PC-3 (cell line): Measurements from ENCODE around the gene SYP. TPM values are rescaled to one million over a fixed set of nuclear protein-coding genes. Genes with fewer than 3 reads are reported as not detected.

Experiments used
- ATAC-seq: fragments of 200-7000 bp; cut with Tn5 transposase; 2 replicates; pipeline ENCODE4 v1.9.1; 2020; ENCODE audit warnings: mild to moderate bottlenecking, moderate library complexity
- Bru-seq: library from RNA; stranded (reverse); fragments of 400-500 nt; gene quantifications from one replicate; lab custom pipeline; 2021; lab: Mats Ljungman, UMichigan
- BruChase-seq, 2 experiments: library from RNA; stranded (reverse); fragments of 400-500 nt; gene quantifications; one replicate each; lab custom pipeline; 2021; lab: Mats Ljungman, UMichigan
- BruUV-seq: library from RNA; stranded (reverse); fragments of 400-500 nt; replicated peaks from 2 replicates; lab custom pipeline; 2021; lab: Mats Ljungman, UMichigan
- CTCF ChIA-PET: fragments of 300-600 bp; sonication (Branson Sonifier 250); formaldehyde crosslinking; loops from one replicate; lab custom pipeline; 2022; ENCODE audit warnings: antibody characterized with exemption; lab: Charles Lee
- POLR2A ChIA-PET: fragments of 300-600 bp; sonication (Branson Sonifier 250); formaldehyde crosslinking; loops from one replicate; lab custom pipeline; 2022; ENCODE audit warnings: antibody characterized with exemption; ENCODE audit not compliant: unreplicated experiment; lab: Charles Lee
- DNase-seq: peaks from one replicate; pipeline ENCODE4 v3.0.0-alpha.2; 2015
- H2AFZ ChIP-seq: fragments of 300-600 bp; sonication (generic); 2 replicates; pipeline ENCODE4 v1.6.0; 2016; ENCODE audit warnings: antibody characterized with exemption, low read length
- H3F3A ChIP-seq: fragments of 300-600 bp; sonication (generic); one replicate; pipeline ENCODE4 v1.6.0; 2017; ENCODE audit warnings: antibody characterized with exemption, low read length, control low read depth, mild to moderate bottlenecking; ENCODE audit not compliant: unreplicated experiment
- H3K27ac ChIP-seq: fragments of 300-600 bp; sonication (generic); 2 replicates; pipeline ENCODE4 v1.5.1; 2016; ENCODE audit warnings: mild to moderate bottlenecking, low read length
- H3K27me3 ChIP-seq: fragments of 300-600 bp; sonication (generic); 2 replicates; pipeline ENCODE4 v1.6.1; 2016; ENCODE audit warnings: low read length, mixed read lengths
- H3K36me3 ChIP-seq: fragments of 300-600 bp; sonication (generic); 2 replicates; pipeline ENCODE4 v1.6.1; 2016; ENCODE audit warnings: low read depth, mixed run types, low read length, mixed read lengths
- H3K4me1 ChIP-seq: fragments of 300-600 bp; sonication (generic); 2 replicates; pipeline ENCODE4 v1.5.1; 2016; ENCODE audit warnings: low read length; ENCODE audit not compliant: insufficient read depth
- H3K4me2 ChIP-seq: fragments of 300-600 bp; sonication (generic); 2 replicates; pipeline ENCODE4 v1.6.0; 2016; ENCODE audit warnings: low read length
- H3K4me3 ChIP-seq: fragments of 300-600 bp; sonication (generic); 2 replicates; pipeline ENCODE4 v1.5.1; 2016; ENCODE audit warnings: mild to moderate bottlenecking, low read length, mixed read lengths
- H3K79me2 ChIP-seq: fragments of 300-600 bp; sonication (generic); 2 replicates; pipeline ENCODE4 v1.6.1; 2017; ENCODE audit warnings: low read length, mixed read lengths
- H3K9ac ChIP-seq: fragments of 300-600 bp; sonication (generic); 2 replicates; pipeline ENCODE4 v1.6.0; 2016; ENCODE audit warnings: mild to moderate bottlenecking, low read length
- H3K9me2 ChIP-seq: fragments of 300-600 bp; sonication (generic); replicated peaks from 2 replicates; pipeline ENCODE4 v1.6.1; 2016; ENCODE audit warnings: mixed run types, low read length, mixed read lengths
- H3K9me3 ChIP-seq: fragments of 300-600 bp; sonication (generic); 2 replicates; pipeline ENCODE4 v1.6.1; 2016; ENCODE audit warnings: low read length, mixed read lengths
- H4K20me1 ChIP-seq: fragments of 300-600 bp; sonication (generic); 2 replicates; pipeline ENCODE4 v1.6.1; 2016; ENCODE audit warnings: low read length, mixed read lengths
- CTCF ChIP-seq: fragments of 300-600 bp; sonication (generic); conservative IDR thresholded peaks from 2 replicates; pipeline ENCODE4 v1.5.1; 2017; ENCODE audit warnings: antibody characterized with exemption, low read depth, mild to moderate bottlenecking, low read length
- EZH2 ChIP-seq: fragments of 300-600 bp; sonication (generic); IDR thresholded peaks from one replicate; pipeline ENCODE4 v1.6.1; 2017; ENCODE audit warnings: antibody characterized with exemption, mild to moderate bottlenecking, low read length; ENCODE audit not compliant: unreplicated experiment
- EZH2phosphoT487 ChIP-seq: fragments of 300-600 bp; sonication (generic); IDR thresholded peaks from 2 replicates; pipeline ENCODE4 v1.6.1; 2018; ENCODE audit warnings: mild to moderate bottlenecking, antibody characterized with exemption, low read length, borderline replicate concordance
- intact Hi-C: fragments of 100-400 bp; cut with micrococcal nuclease; formaldehyde crosslinking; loops from 2 replicates; pipeline ENCODE4 v1.9.0; 2023
- long read RNA-seq: library from polyadenylated mRNA; unstranded; transcript quantifications from one replicate; pipeline ENCODE4 v2.0.0, GENCODE V29; 2021; ENCODE audit not compliant: unreplicated experiment
- total RNA-seq: library from RNA; depleted of rRNA; stranded (reverse); fragments of >200 nt; gene quantifications from 2 replicates; pipeline ENCODE4 v1.2.3, GENCODE V29; 2014; rRNA removed

SYP gene
- total RNA-seq (0.29 and 0.47 TPM in 2 replicates), Bru-seq, nascent RNA (percentile 37 among the genes with signal in this experiment), BruChase-seq, experiment 1, labeled RNA remaining after a 6-hour chase (percentile 33 among the genes with signal in this experiment), BruChase-seq, experiment 2, labeled RNA remaining after a 2-hour chase (percentile 26 among the genes with signal in this experiment)
- long read RNA-seq, partial matches to known transcripts: 0 of 7 reads
- long read RNA-seq, other reads (novel, unspliced or antisense): 5 of 7 reads

DNA sequence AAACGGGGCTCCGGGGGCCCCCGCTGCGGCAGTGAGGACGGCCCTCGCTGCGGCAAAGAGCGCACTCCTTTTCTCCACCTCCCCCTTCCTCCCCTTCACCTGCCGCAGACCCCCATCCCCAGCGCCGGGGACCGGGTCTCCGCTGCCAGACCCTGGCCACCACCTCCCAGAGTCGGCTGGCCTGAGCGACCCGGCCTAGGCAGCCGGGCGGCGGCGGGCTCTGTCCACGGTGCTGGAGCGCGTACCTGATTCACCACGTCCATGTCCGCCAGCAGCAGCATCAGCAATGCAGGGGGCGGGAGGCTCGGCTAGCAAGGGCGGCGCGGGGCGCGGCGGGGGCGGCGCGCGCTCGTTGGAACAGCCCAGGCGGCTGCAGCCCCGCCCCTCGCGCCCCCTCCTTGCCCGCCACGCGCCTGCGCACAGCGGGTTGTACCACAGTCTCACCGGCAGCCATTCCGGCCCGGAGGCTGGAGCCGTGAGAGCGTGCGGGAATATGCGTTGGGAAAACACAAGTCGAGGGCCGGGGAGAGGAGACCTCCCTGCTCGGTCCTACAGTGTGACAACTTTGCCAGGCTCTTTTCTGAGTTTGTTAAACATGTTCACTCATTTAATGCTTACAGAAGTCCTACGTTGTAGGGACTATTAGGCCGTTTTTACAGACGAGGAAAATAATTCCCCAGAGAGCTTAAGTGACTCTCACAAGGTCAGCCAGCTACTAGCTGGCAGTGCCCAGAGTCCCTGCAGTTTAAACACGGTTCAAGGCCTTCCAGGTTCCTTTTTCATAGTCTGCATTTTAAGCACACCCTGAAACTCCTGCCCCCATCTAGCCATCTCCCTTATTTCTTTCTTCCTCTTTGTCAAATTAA is at the start of gene SYP:
SYP (minus strand) TSS at position 288 of the 866 bp plus-strand sequence; CDS start at position 281, 7 bp downstream.
- H3K36me3 ChIP-seq: no peaks in the 10 kb centered on the region
- H2AFZ ChIP-seq: peak within 1 kb of the TSS; percentile 88
- POLR2A ChIA-PET: no interaction called here
- DNase-seq (peak; percentile 90), ATAC-seq (peak; percentile 98)
- no peaks in the 10 kb centered on the region for H3K27me3 ChIP-seq
- H3K9ac ChIP-seq: peak within 1 kb of the TSS; percentile 61
- H3K27ac ChIP-seq: no peak within 1 kb of the TSS
- peak within 1 kb of the TSS; percentile 80 for H3K4me2 ChIP-seq
- intact Hi-C loops: loop anchor here (10.0 kb wide), 1 partner anchor 555 kb away; no protein-coding TSS in a partner anchor
- peak within 1 kb of the TSS; percentile 54 for H3K4me3 ChIP-seq
- H3F3A ChIP-seq: no peaks in the 10 kb centered on the region
- no peaks in the 10 kb centered on the region for H3K9me3 ChIP-seq
- no peaks in the 10 kb centered on the region for H3K79me2 ChIP-seq
- no peak for TF ChIP-seq EZH2
- TF ChIP-seq CTCF: no peak
- no peaks in the 10 kb centered on the region for H4K20me1 ChIP-seq
- CTCF ChIA-PET: no interaction called here
- BruUV-seq: TSS peak; percentile 99
- peaks cover 4% of the 10 kb centered on the region; the same call in 1 of the 2 replicates for H3K4me1 ChIP-seq
- H3K9me2 ChIP-seq: no peaks in the 10 kb centered on the region

GRCh38 chrX:49249616-49250015 is 49.6 kb upstream of the SYP start:
- Histone ChIP-seq H3F3A (no peaks in the 10 kb centered on the region), H3K4me2 (no peak overlapping the region), H3K9ac (no peak overlapping the region), H3K9me3 (no peaks in the 10 kb centered on the region), H4K20me1 (no peaks in the 10 kb centered on the region), H2AFZ (no peak overlapping the region), H3K9me2 (no peaks in the 10 kb centered on the region), H3K36me3 (no peaks in the 10 kb centered on the region), H3K79me2 (no peaks in the 10 kb centered on the region), H3K4me1 (no peaks in the 10 kb centered on the region), H3K27ac (no peak overlapping the region), H3K27me3 (no peaks in the 10 kb centered on the region), H3K4me3 (no peak overlapping the region)
- intact Hi-C loops: no loop called here
- no TSS peak for BruUV-seq
- DNase-seq (no peak), ATAC-seq (no peak)
- ChIA-PET CTCF (interaction anchor here (0.6 kb wide), 1 partner anchor 92 kb away, joined by 3 read pairs; no protein-coding TSS in a partner anchor), POLR2A (no interaction called here)
- TF ChIP-seq CTCF (no peak), EZH2 (no peak), EZH2phosphoT487 (no peak)
